ENCODE measurements around the gene KDM4C. TPM values are rescaled to one million over a fixed set of nuclear protein-coding genes. Genes with fewer than 3 reads are reported as not detected.

KDM4C gene
- total and polyA plus RNA-seq, 10 donors, result 11.1 to 85.5 (median 61.9) TPM

DNA sequence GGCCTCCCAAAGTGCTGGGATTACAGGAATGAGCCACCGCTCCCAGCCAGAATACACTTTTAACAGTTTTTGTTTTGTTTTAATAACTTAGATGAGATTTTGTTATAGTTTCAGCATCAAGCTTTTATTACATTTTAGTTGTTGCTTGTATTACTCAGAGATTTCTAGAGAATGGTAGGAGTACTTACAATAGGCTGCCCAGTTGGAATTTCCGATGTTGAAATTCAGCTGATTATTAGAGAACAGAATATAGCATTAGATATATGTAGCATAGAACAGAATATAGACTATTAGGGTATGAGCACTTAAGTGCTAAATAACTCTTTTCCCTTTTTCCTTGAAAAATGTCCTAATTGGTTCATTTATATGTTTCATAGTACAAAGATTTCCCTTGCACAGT, 6.2 kb downstream of the KDM4C start:
- H3K27me3 ChIP-seq (replicated peaks in 1 of 7), result no peaks in the 10 kb centered on the region
- H3K9me3 ChIP-seq, result no peaks in the 10 kb centered on the region
- H3K36me3 ChIP-seq, result no peaks in the 10 kb centered on the region
- intact Hi-C loops (cut with DNase I; ENCODE audit: low total_unique reads), result no loop called here
- H3K27ac ChIP-seq, result no peak overlapping the region
- no peak overlapping the region for H3K4me3 ChIP-seq
- peaks cover 8 to 88% (median 39%) of the 10 kb centered on the region in 6 donors for H3K4me1 ChIP-seq
- no peak for DNase-seq
- no peak for TF ChIP-seq POLR2A (IDR thresholded peaks at IDR 0.05)
- TF ChIP-seq POLR2AphosphoS5 (IDR thresholded peaks at IDR 0.05), result no peak
- no peak for TF ChIP-seq CTCF (IDR thresholded peaks at IDR 0.05 in 8 of 11, conservative IDR thresholded peaks at IDR 0.05 in 3 of 11)
- WGBS, 5 donors, result 95 to 99% (median 96%) methylated on average over 2 of the region's 2 CpGs

GRCh38 chr9:6764523-6764922, 6.8 kb downstream of the KDM4C start:
- no peak overlapping the region for H3K4me3 ChIP-seq
- H3K27me3 ChIP-seq (replicated peaks in 1 of 7), result no peaks in the 10 kb centered on the region
- no peaks in the 10 kb centered on the region for H3K36me3 ChIP-seq
- DNase-seq, result no peak
- TF ChIP-seq POLR2A (IDR thresholded peaks at IDR 0.05) (no peak), POLR2AphosphoS5 (IDR thresholded peaks at IDR 0.05) (no peak), CTCF (IDR thresholded peaks at IDR 0.05 in 8 of 11, conservative IDR thresholded peaks at IDR 0.05 in 3 of 11) (no peak)
- H3K27ac ChIP-seq, result no peak overlapping the region
- intact Hi-C loops (cut with DNase I; ENCODE audit: low total_unique reads), result no loop called here
- H3K9me3 ChIP-seq, result no peaks in the 10 kb centered on the region
- H3K4me1 ChIP-seq, result peaks cover 6 to 88% (median 36%) of the 10 kb centered on the region in 6 donors

DNA sequence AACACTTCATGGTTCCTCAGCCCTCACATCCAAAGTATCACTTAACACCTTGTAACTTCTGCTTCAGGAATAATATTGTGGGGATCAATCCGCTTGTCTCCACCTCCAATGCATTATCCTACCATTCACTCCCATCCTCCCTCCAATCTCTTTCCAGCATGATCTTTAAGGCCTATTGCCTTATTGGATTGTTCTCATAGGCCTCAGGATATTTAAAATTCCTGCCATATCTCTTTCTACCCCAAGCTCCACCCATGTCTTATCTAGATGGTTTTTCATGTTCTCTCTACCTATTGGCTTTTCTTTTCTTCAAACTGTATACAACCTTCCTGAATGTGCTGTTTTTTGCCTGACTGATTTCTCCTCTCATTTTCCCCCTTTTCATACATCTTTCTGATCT, 7.2 kb downstream of the KDM4C start:
- TF ChIP-seq CTCF (IDR thresholded peaks at IDR 0.05 in 8 of 11, conservative IDR thresholded peaks at IDR 0.05 in 3 of 11), result no peak
- no peak overlapping the region for H3K27ac ChIP-seq
- WGBS, 5 donors, result 44 to 100% (median 98%) methylated on average over 1 of the region's 1 CpG
- no peak for DNase-seq
- peaks cover 2 to 86% (median 32%) of the 10 kb centered on the region in 6 donors for H3K4me1 ChIP-seq
- H3K4me3 ChIP-seq, result no peak overlapping the region
- H3K27me3 ChIP-seq (replicated peaks in 1 of 7), result no peaks in the 10 kb centered on the region
- no peaks in the 10 kb centered on the region for H3K36me3 ChIP-seq
- no peaks in the 10 kb centered on the region for H3K9me3 ChIP-seq
- intact Hi-C loops (cut with DNase I; ENCODE audit: low total_unique reads), result no loop called here

DNA sequence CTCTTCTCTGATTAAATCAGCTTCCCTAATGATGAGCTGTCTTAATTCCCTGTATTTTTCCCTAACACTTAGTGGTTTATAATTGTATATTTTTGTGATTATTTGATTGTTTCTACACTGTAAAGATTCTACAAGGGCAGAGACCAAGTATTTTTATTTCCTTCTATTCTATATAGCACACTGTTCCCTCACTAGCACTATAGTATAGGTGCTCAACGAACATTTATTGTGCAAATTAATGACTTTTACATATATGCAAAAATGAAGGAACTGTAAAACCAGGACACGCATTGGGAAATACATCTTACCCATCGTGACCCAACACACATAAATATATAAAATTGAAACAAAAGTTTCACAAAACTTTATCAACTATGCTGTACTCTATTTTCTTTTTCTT, 7.6 kb downstream of the KDM4C start:
- Histone ChIP-seq H3K4me1 (peaks cover 0 to 82% (median 28%) of the 10 kb centered on the region in 6 donors), H3K36me3 (no peaks in the 10 kb centered on the region), H3K9me3 (no peaks in the 10 kb centered on the region), H3K4me3 (no peak overlapping the region), H3K27ac (no peak overlapping the region), H3K27me3 (replicated peaks in 1 of 7) (no peaks in the 10 kb centered on the region)
- 61 to 93% (median 75%) methylated on average over 3 of the region's 3 CpGs for WGBS, 5 donors
- no peak for DNase-seq
- no peak for TF ChIP-seq POLR2A (IDR thresholded peaks at IDR 0.05)
- TF ChIP-seq CTCF (IDR thresholded peaks at IDR 0.05 in 8 of 11, conservative IDR thresholded peaks at IDR 0.05 in 3 of 11), result no peak
- TF ChIP-seq POLR2AphosphoS5 (IDR thresholded peaks at IDR 0.05), result no peak
- intact Hi-C loops (cut with DNase I; ENCODE audit: low total_unique reads), result no loop called here
